WTC11 (cell line): ENCODE data around the gene CFAP299. TPM values are rescaled to one million over a fixed set of nuclear protein-coding genes. Genes with fewer than 3 reads are reported as not detected.

Experiments
- ATAC-seq: fragments of 200-7000 bp; cut with Tn5 transposase; 2 replicates; pipeline ENCODE4 v1.10.0; 2021; ENCODE audit warnings: mild to moderate bottlenecking, moderate library complexity
- CTCF ChIA-PET: fragments of 300-600 bp; sonication (Branson Sonifier 250); formaldehyde crosslinking; loops from one replicate; lab custom pipeline; 2021; ENCODE audit warnings: antibody characterized with exemption; lab: Charles Lee
- POLR2A ChIA-PET: fragments of 350-600 bp; sonication (Branson Sonifier 250); formaldehyde crosslinking; loops from one replicate; lab custom pipeline; 2021; ENCODE audit warnings: antibody characterized with exemption; lab: Charles Lee
- DNase-seq: peaks from one replicate; pipeline ENCODE4 v3.0.0; 2021; ENCODE audit warnings: low spot score
- H3K27ac Mint-ChIP-seq: 2 replicates; pipeline ENCODE4 v1.8.0; 2021; ENCODE audit warnings: mixed read lengths
- H3K27me3 Mint-ChIP-seq: 2 replicates; pipeline ENCODE4 v1.8.0; 2021; ENCODE audit warnings: low read depth, mild to moderate bottlenecking, moderate library complexity, mixed read lengths
- H3K36me3 Mint-ChIP-seq: 2 replicates; pipeline ENCODE4 v1.8.0; 2021; ENCODE audit warnings: mixed read lengths
- H3K4me1 Mint-ChIP-seq: 2 replicates; pipeline ENCODE4 v1.8.0; 2022; ENCODE audit warnings: mixed read lengths
- H3K4me3 Mint-ChIP-seq: 2 replicates; pipeline ENCODE4 v1.8.0; 2021; ENCODE audit warnings: mild to moderate bottlenecking, moderate library complexity, mixed read lengths
- H3K9me3 Mint-ChIP-seq: 2 replicates; pipeline ENCODE4 v1.8.0; 2021; ENCODE audit warnings: mixed read lengths
- AR ChIP-seq: fragments of 250-450 bp; sonication (Bioruptor Pico); IDR thresholded peaks from 2 replicates; pipeline ENCODE4 v1.9.0; 2021; ENCODE audit warnings: mild to moderate bottlenecking
- ATF6 ChIP-seq: sonication (generic); formaldehyde crosslinking; IDR thresholded peaks from 2 replicates; pipeline ENCODE4 v1.8.1; 2023; ENCODE audit warnings: mild to moderate bottlenecking, missing genetic modification reagents
- CBFB ChIP-seq: sonication (generic); formaldehyde crosslinking; IDR thresholded peaks from 2 replicates; pipeline ENCODE4 v1.8.1; 2022; ENCODE audit warnings: mild to moderate bottlenecking, low read depth, missing genetic modification reagents
- CREB1 ChIP-seq: sonication (generic); formaldehyde crosslinking; IDR thresholded peaks from 2 replicates; pipeline ENCODE4 v1.8.0; 2023; ENCODE audit warnings: mild to moderate bottlenecking, missing genetic modification reagents
- CREM ChIP-seq: sonication (generic); formaldehyde crosslinking; IDR thresholded peaks from 2 replicates; pipeline ENCODE4 v1.8.1; 2022; ENCODE audit warnings: mild to moderate bottlenecking, missing genetic modification reagents, moderate library complexity
- ELF4 ChIP-seq: sonication (generic); formaldehyde crosslinking; IDR thresholded peaks from 2 replicates; pipeline ENCODE4 v1.8.1; 2022; ENCODE audit warnings: low read depth, mild to moderate bottlenecking, moderate library complexity, missing genetic modification reagents
- ERG ChIP-seq: fragments of 250-450 bp; sonication (Bioruptor Pico); IDR thresholded peaks from 2 replicates; pipeline ENCODE4 v1.8.0; 2021; ENCODE audit warnings: mild to moderate bottlenecking
- ESRRA ChIP-seq: sonication (generic); formaldehyde crosslinking; IDR thresholded peaks from 2 replicates; pipeline ENCODE4 v1.8.1; 2022; ENCODE audit warnings: mild to moderate bottlenecking, missing genetic modification reagents, borderline replicate concordance
- MAX ChIP-seq: sonication (generic); formaldehyde crosslinking; IDR thresholded peaks from 2 replicates; pipeline ENCODE4 v1.8.0; 2022; ENCODE audit warnings: mild to moderate bottlenecking, missing genetic modification reagents
- NFATC4 ChIP-seq: fragments of 250-450 bp; sonication (Bioruptor Pico); IDR thresholded peaks from 2 replicates; pipeline ENCODE4 v1.9.0; 2021; ENCODE audit warnings: mild to moderate bottlenecking
- NFYB ChIP-seq: sonication (generic); formaldehyde crosslinking; conservative IDR thresholded peaks from 2 replicates; pipeline ENCODE4 v1.8.0; 2022; ENCODE audit warnings: low read depth, missing genetic modification reagents
- NR2C2 ChIP-seq: sonication (generic); formaldehyde crosslinking; IDR thresholded peaks from 2 replicates; pipeline ENCODE4 v1.8.0; 2022; ENCODE audit warnings: mild to moderate bottlenecking, missing genetic modification reagents
- RELA ChIP-seq: sonication (generic); formaldehyde crosslinking; IDR thresholded peaks from 2 replicates; pipeline ENCODE4 v1.8.1; 2022; ENCODE audit warnings: missing genetic modification reagents, mild to moderate bottlenecking, borderline replicate concordance
- TCF7 ChIP-seq: sonication (generic); formaldehyde crosslinking; IDR thresholded peaks from 2 replicates; pipeline ENCODE4 v1.8.0; 2022; ENCODE audit warnings: mild to moderate bottlenecking, low read depth, missing genetic modification reagents, moderate library complexity
- TEAD4 ChIP-seq: sonication (generic); formaldehyde crosslinking; IDR thresholded peaks from 2 replicates; pipeline ENCODE4 v1.8.0; 2022; ENCODE audit warnings: mild to moderate bottlenecking, missing genetic modification reagents
- ZNF138 ChIP-seq: sonication (generic); formaldehyde crosslinking; conservative IDR thresholded peaks from 2 replicates; pipeline ENCODE4 v1.8.1; 2022; ENCODE audit warnings: mild to moderate bottlenecking, moderate library complexity, missing genetic modification reagents
- ZNF219 ChIP-seq: sonication (generic); formaldehyde crosslinking; IDR thresholded peaks from 2 replicates; pipeline ENCODE4 v1.8.0; 2023; ENCODE audit warnings: missing genetic modification reagents, mild to moderate bottlenecking, borderline replicate concordance
- ZNF281 ChIP-seq: sonication (generic); formaldehyde crosslinking; IDR thresholded peaks from 2 replicates; pipeline ENCODE4 v1.8.0; 2023; ENCODE audit warnings: mild to moderate bottlenecking, missing genetic modification reagents
- ZNF396 ChIP-seq: fragments of 250-450 bp; sonication (Bioruptor Pico); IDR thresholded peaks from 2 replicates; pipeline ENCODE4 v1.8.0; 2021; ENCODE audit warnings: mild to moderate bottlenecking, moderate library complexity, borderline replicate concordance
- ZNF425 ChIP-seq: fragments of 250-450 bp; sonication (Bioruptor Pico); conservative IDR thresholded peaks from 2 replicates; pipeline ENCODE4 v1.9.0; 2021; ENCODE audit warnings: mild to moderate bottlenecking
- total RNA-seq: library from RNA; stranded (reverse); gene quantifications from 3 replicates; pipeline ENCODE4 v1.2.3, GENCODE V29; 2021

CFAP299 gene
- total RNA-seq, 1 experiment from 2014 or later = not detected

- no peak for TF ChIP-seq ERG (CRISPR knock-in tag)
- no peak for TF ChIP-seq ZNF219
- H3K9me3 Mint-ChIP-seq = no peaks in the 10 kb centered on the region
- ChIA-PET POLR2A (no interaction called here), CTCF (interaction anchor here (0.6 kb wide), 1 partner anchor 116 kb away, joined by 5 read pairs; no protein-coding TSS in a partner anchor)
- ATAC-seq = no peak
- no peaks in the 10 kb centered on the region for H3K36me3 Mint-ChIP-seq
- H3K27ac Mint-ChIP-seq = no peak overlapping the region
- no peak overlapping the region for H3K4me3 Mint-ChIP-seq
- no peaks in the 10 kb centered on the region for H3K27me3 Mint-ChIP-seq
- DNase-seq = no peak
- H3K4me1 Mint-ChIP-seq = peaks cover 42% of the 10 kb centered on the region
Observed at GRCh38 chr4:80538276-80538926, 202.9 kb downstream of the CFAP299 start.

GRCh38 chr4:80539190-80539589 is 203.7 kb downstream of the CFAP299 start:
- ATAC-seq = peak; percentile 82
- no peak for DNase-seq
- TF ChIP-seq ZNF396 (CRISPR knock-in tag) (no peak), ZNF281 (CRISPR knock-in tag) (no peak), ATF6 (no peak), MAX (CRISPR knock-in tag) (no peak), NFATC4 (no peak), AR (CRISPR knock-in tag) (no peak), TEAD4 (CRISPR knock-in tag) (no peak), CBFB (CRISPR knock-in tag) (no peak), NR2C2 (CRISPR knock-in tag) (no peak), TCF7 (CRISPR knock-in tag) (no peak), ESRRA (CRISPR knock-in tag) (no peak)
- no peaks in the 10 kb centered on the region for H3K9me3 Mint-ChIP-seq
- H3K4me3 Mint-ChIP-seq = no peak overlapping the region
- no peaks in the 10 kb centered on the region for H3K36me3 Mint-ChIP-seq
- no peaks in the 10 kb centered on the region for H3K27me3 Mint-ChIP-seq
- ChIA-PET CTCF (no interaction called here), POLR2A (no interaction called here)
- no peak overlapping the region for H3K27ac Mint-ChIP-seq
- H3K4me1 Mint-ChIP-seq = peaks cover 42% of the 10 kb centered on the region

GRCh38 chr4:80540349-80540748 is 204.8 kb downstream of the CFAP299 start:
- Mint-ChIP-seq H3K27ac (no peak overlapping the region), H3K9me3 (no peaks in the 10 kb centered on the region), H3K27me3 (no peaks in the 10 kb centered on the region), H3K36me3 (no peaks in the 10 kb centered on the region), H3K4me3 (no peak overlapping the region), H3K4me1 (peaks cover 41% of the 10 kb centered on the region)
- ChIA-PET CTCF (no interaction called here), POLR2A (no interaction called here)
- ATAC-seq (no peak), DNase-seq (no peak)
- TF ChIP-seq MAX (CRISPR knock-in tag) (no peak), ZNF138 (CRISPR knock-in tag) (no peak), ELF4 (CRISPR knock-in tag) (no peak), CREM (CRISPR knock-in tag) (no peak), NFYB (no peak), CREB1 (no peak), RELA (CRISPR knock-in tag) (no peak), ZNF425 (CRISPR knock-in tag) (no peak)
